GM19023 (cell line): Measurements from ENCODE around the gene EFR3B.

Source experiments
- ATAC-seq: cut with Tn5 transposase; IDR thresholded peaks from one replicate; pipeline ENCODE4 v1.9.1; 2021; ENCODE audit warnings: mild to moderate bottlenecking, moderate library complexity; ENCODE audit not compliant: unreplicated experiment

EFR3B gene

DNA sequence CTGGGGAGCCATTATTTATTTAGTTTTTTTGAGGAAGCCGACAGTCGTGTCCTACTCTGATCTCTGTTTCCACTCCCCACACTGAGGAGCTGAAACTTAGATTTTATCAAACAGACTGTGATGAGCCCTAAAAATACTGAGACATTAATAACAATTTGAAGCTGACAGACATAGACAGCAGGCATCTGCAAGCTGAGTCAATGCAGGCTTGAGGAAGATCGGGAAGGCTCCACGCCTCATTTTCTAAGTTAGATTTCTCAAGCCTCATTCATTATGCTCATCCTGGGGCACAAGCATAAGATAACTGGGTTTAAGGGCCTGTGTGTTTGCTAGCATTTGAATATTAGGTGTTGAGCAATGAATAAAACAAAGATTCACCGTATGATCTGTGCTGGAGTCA lies 26.3 kb downstream of the EFR3B start:
- no peak for ATAC-seq

DNA sequence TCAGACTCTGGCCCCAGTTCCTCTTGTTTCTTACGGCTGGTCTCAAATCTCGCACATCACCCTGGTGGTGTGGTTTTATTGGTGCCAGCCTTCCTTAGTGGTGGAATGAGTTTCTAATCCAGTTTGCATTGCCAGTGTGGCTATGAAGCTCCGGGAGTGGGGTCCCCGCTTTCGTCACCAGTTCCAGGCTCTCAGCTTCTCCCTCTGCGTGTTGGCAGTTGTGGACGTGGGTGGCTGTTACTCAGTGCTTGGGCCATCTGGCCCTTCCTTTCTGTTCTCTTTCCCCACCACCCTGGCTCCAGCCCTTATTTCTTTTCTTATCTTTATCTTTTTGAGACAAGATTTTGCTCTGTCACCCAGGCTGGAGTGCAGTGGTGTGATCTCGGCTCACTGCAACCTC lies 30.1 kb downstream of the EFR3B start:
- ATAC-seq: no peak

- no peak for ATAC-seq
These were observed 30.7 kb downstream of the EFR3B start for GRCh38 chr2:25072606-25073005.

DNA sequence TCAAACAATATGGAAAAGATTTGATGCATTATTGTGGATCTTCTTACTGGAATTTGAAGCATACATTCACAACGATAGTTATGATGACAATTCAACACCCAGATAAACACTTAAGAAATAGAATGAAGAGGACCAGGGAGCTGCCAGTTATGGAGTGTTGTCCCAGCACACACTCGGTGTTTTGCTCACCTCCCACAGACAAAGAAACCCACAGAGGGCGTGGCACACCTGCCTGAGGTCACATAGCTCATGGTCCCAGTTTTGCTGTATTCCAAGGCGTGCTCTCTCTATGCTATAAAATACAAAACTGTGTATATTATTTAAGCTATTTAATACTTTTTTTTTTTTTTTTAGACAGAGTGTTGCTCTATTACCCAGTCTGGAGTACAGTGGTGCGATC lies 31.1 kb downstream of the EFR3B start:
- no peak for ATAC-seq

DNA sequence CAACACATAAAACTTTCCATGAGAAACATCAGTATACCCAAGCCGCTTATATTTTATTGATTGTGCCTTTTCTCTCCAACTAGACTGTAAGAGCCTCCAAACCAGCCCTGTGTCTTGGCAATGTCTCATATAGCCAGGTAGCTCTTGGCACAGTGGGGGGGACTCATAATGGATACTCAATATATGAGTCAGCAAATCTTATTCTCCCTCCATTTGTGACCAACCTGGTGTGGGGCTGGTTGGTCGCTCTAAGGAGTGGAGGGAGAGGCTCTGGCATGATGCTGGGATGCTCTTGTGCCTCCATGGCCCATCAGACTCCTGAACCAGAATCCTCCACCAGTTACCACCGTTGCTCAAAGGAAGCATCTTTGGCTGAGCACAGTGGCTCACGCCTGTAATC lies 32.0 kb downstream of the EFR3B start:
- no peak for ATAC-seq

DNA sequence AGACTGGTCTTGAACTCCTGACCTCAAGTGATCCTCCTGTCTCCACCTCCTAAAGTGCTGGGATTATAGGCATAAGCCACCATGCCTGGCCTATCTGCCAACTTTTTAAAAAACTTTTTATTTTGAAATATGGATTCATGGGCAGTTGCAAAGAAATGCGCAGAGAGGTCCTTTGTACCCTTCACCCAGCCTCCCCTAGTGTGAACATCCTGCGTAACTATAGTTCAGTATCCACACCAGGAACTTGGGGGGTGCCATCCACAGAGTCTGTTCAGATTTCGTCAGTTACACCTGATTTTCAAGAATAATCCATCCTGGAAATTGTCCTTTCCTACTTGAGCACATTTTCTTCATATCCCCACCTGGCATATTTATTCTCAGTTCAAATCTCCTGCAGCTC lies 33.0 kb downstream of the EFR3B start:
- ATAC-seq: no peak

- ATAC-seq: no peak
These were observed 34.9 kb downstream of the EFR3B start for GRCh38 chr2:25076749-25077148.

- no peak for ATAC-seq
These were observed 35.9 kb downstream of the EFR3B start for GRCh38 chr2:25077789-25078169.

DNA sequence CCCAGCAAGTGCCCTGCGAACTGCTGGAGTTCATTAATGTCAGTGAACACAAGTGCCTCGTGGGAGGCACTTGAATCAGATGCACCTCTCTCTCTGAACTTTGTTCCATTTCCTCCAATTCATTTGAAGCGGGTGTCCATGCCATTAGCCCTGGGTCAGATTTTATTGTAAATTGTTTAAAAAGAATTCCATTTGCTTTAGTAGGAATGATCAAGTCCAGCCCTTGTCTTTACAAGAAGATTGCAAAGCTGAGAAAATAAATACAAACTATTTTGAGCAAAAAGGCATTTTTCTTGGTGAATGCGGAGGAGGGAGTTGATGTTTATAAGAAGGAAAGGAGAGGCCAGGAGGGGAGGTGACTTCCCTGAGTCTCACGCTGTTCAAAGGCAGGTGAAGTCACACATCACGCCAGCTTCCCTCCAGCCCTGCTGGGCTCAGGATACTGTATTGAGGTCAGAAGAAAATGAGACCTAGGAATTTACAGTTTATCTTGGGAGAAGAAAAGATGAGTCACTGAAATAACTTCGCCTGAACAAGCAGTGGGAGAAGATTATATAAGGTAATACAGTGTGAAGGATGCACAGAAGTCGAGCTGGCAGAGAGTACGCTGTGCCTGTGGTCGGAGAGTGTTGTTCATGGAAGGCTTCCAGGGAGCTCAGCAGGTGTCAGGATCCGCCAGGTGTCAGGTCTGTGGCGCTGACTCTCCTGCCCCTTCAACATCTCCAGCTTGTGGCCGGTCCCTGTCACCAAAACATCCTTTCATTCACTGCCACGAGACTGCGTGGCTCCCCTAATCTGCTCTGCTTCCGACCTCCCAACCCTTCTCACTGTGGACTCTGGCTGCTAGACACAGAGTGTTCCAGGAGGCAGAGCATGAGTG lies 36.5 kb downstream of the EFR3B start:
- no peak for ATAC-seq

DNA sequence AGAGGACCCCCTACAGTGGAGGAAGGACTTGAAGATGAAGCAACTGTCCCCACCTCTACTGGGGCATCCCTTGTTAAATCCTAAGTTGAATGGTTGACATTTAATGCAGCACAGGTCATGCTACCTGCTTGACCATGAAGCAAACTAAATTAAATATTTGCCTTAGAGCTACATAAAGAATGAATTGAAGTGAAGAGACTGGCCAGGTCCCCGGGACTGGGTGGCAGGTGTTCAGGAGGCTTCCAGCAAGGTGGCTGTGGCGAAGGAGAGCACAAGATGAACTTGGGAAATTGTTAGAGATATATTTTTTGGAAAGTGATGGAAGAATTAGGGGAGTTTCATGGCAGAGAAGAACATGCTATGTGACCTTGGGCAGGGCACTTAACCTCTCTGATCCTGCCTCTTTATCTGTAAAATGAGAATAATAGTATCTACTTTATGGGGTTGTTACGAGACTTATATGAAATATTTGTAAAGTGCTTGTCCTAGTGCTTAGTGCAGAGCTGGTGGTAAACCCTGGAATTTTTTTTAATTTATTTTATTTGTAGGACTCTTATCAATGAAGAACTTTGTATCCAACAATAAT lies 37.3 kb downstream of the EFR3B start:
- ATAC-seq: no peak

GRCh38 chr2:25081237-25081790 lies 39.4 kb downstream of the EFR3B start:
- ATAC-seq: no peak

- ATAC-seq: no peak
These were observed 40.2 kb downstream of the EFR3B start for GRCh38 chr2:25082002-25082622.

GRCh38 chr2:25085761-25086560 lies 44.1 kb downstream of the EFR3B start:
- ATAC-seq: no peak

DNA sequence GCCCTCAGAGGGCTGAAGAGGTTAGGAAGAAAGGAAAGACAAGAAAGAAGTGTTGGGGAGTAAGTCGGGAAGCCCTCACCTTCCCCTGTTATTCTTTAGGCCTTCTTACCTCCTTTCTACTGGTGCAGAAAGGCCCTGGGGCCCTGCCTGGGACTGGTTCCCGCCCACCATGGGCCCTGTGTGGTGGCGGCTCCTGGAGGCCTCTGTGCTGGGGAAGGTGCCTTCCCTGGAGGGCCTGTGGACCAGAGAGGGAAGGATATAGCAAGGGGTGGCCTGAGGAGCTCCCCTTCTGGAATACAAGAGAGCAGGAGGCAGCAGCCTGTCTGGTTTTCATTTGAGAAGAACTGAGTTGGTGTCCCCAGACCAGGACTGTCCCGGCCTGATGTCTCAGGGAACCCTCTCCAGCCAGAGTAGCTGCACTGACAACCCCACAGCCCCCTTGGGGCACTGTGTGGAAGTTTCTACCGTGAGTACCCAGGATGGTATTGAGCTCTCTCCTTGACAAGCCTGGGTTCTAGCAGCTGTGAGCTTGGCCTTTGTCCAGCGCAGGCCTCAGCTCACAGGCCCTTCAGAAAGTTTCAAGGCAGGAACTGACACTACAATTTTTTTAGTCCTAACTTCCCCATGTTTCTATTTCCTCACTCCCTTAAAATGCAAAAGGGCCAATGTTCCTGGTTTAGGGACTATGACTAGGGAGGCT lies 47.1 kb downstream of the EFR3B start:
- ATAC-seq: no peak

DNA sequence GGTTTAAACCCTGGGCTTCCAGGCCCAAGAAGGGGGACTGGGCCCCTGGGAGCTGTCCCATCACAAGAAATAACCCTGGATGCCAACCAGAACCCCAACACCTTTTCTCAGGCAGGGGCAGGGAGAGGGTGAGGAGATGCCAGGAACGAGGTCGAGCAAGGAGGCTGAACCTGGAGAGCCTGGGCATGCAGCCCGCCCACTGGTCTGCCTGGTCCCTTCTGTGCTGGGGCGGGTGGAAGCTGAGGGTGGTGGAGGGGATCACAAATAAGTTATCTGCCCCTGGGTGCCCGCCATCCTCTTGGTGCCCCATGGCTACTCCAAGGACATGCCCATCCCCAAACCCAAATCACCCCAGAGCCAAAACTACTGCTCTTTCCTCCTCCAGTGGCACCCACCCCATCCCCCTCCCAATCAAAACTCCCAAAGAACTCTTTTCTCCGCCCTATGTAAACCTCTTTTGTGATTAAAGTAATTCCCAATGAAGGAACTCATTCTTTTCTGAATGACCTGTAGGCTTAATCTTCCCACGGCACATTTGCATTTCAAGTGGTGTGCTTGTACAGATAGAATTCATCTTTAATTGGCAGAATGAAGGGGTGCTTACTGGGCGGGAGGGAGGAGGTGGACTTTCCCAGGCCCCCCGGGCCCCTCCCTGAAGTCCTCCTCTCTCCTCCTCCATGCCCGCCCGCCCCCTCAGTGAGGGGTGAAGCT lies 47.9 kb downstream of the EFR3B start:
- no peak for ATAC-seq

DNA sequence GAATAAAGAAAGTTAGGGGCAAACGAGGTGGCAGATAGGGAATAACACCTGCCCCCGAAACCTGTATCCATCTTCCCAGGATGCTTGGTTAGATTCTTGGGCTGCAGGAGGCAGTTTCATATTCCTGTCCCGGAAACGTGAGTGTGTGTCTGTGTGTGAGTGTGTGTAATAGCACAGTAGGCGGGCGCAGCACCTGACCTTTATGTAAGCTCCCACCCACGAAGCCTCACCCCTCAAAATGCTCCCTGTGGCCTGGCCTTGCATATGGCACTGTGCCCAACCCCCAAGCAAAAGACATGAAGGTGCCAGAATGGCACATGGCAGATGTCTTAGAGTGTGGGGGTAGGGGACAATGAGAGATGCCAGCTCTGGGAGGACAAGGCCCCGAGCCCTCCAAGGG lies 48.9 kb downstream of the EFR3B start:
- ATAC-seq: no peak

GRCh38 chr2:25091265-25091664 lies 49.4 kb downstream of the EFR3B start:
- ATAC-seq: no peak

DNA sequence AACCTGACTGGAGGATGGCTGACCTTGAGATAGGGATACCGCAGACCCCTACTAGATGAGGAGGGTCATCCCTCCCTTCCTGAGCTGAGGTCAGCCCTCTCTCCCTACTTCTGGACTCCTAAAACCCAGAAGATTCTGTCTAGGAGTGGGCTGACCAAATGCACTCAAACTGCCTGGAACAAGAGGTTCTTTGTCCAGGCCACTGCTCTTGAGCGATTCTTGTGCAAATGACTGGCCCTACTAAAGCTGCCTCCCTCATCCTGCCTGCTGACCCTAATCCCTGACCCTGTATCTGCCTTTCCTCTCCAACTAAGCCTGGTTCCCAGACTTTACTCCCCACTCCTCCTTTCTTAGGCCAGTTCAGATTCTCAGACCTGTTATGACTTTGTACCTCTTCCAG lies 56.2 kb downstream of the EFR3B start:
- no peak for ATAC-seq

GRCh38 chr2:25098670-25099486 lies 57.0 kb downstream of the EFR3B start:
- ATAC-seq: no peak
